ENCODE results near the gene ACSL4. TPM values are rescaled to one million over a fixed set of nuclear protein-coding genes. Genes with fewer than 3 reads are reported as not detected.

The ACSL4 gene
- total RNA-seq, 2 donors from 2014 or later: 22.9 to 118 TPM

DNA sequence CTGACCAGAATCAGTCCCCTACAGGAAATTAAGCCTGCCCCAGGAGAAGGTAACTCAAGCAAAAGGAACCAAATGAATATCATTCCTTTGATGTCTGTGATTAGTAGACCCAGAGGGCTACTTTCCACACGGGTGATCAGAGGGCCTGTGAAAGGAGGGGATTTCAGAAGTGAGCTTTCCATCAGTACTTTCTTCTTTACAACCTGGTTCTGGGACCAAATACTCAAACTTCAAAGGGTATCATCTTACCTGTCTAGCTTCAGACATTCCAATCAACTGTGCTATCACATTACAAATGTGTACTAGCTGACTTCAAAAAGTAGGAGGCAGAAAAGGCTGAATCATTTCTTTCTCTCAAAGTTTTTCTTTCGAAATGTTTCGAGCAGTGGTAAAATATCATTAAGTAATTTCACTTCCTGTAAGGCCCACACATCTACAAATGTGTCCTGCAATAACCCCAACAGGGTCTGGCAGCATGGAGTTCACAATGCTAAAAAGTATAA lies 23.9 kb downstream of the ACSL4 start:
- Histone ChIP-seq H3K36me3 (no peaks in the 10 kb centered on the region), H3K4me1 (replicated peaks) (no peaks in the 10 kb centered on the region), H3K4me3 (no peak overlapping the region), H3K9me3 (no peaks in the 10 kb centered on the region), H3K27me3 (replicated peaks; ENCODE audit: insufficient read depth) (no peaks in the 10 kb centered on the region), H3K27ac (no peak overlapping the region)
- DNase-seq (ENCODE audit: low spot score): no peak
- intact Hi-C loops (cut with DNase I): no loop called here
- WGBS: 16% methylated on average over 3 of the region's 3 CpGs
- no peak for TF ChIP-seq POLR2AphosphoS5 (IDR thresholded peaks at IDR 0.05)
- TF ChIP-seq POLR2A (IDR thresholded peaks at IDR 0.05): no peak
- TF ChIP-seq, protein P1, sequence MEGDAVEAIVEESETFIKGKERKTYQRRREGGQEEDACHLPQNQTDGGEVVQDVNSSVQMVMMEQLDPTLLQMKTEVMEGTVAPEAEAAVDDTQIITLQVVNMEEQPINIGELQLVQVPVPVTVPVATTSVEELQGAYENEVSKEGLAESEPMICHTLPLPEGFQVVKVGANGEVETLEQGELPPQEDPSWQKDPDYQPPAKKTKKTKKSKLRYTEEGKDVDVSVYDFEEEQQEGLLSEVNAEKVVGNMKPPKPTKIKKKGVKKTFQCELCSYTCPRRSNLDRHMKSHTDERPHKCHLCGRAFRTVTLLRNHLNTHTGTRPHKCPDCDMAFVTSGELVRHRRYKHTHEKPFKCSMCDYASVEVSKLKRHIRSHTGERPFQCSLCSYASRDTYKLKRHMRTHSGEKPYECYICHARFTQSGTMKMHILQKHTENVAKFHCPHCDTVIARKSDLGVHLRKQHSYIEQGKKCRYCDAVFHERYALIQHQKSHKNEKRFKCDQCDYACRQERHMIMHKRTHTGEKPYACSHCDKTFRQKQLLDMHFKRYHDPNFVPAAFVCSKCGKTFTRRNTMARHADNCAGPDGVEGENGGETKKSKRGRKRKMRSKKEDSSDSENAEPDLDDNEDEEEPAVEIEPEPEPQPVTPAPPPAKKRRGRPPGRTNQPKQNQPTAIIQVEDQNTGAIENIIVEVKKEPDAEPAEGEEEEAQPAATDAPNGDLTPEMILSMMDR (IDR thresholded peaks at IDR 0.05): no peak

DNA sequence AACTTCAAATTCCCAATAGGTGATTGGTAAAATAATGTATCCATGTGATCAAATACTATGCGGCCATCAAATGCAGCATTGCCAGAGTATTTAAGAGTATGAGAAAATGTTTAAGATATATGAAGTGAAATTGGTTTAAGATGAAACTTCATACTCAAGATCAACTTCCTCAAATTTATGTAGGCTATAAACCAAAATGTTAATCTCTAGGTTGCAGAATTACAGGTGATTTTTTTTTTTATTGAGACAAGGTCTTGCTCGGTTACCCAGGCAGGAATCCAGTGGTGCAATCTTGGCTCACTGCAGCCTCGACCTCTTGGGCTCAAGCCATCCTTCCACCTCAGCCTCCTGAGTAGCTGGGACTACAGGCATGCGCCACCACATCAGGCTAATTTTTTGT lies 25.3 kb downstream of the ACSL4 start:
- DNase-seq (ENCODE audit: low spot score): no peak
- Histone ChIP-seq H3K27me3 (replicated peaks; ENCODE audit: insufficient read depth) (no peaks in the 10 kb centered on the region), H3K4me1 (replicated peaks) (no peaks in the 10 kb centered on the region), H3K9me3 (no peaks in the 10 kb centered on the region), H3K27ac (no peak overlapping the region), H3K36me3 (no peaks in the 10 kb centered on the region), H3K4me3 (no peak overlapping the region)
- 86% methylated on average over 2 of the region's 4 CpGs for WGBS
- TF ChIP-seq, protein P1 (IDR thresholded peaks at IDR 0.05): no peak
- TF ChIP-seq POLR2AphosphoS5 (IDR thresholded peaks at IDR 0.05): no peak
- TF ChIP-seq POLR2A (IDR thresholded peaks at IDR 0.05): no peak
- intact Hi-C loops (cut with DNase I): no loop called here

DNA sequence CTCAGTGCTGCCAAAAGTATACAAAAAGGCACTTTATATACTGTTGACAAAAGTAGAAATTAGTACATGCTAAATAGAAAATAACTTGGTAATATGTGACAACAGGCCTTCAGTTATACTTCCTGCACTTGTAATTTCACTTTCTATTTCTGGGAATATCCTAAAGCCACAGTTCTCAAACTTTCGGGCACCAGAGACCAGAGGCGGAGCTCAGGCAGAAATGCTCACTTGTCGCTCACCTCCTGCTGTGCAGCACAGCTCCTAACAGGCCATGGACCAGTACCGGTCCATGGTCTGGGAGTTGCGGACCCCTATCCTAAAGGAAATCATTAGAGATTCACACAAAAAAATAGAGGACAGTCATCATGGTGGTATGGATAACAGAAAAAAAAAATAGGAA lies 25.7 kb downstream of the ACSL4 start:
- H3K27ac ChIP-seq: no peak overlapping the region
- H3K4me3 ChIP-seq: no peak overlapping the region
- 54% methylated on average over 5 of the region's 5 CpGs for WGBS
- H3K4me1 ChIP-seq (replicated peaks): no peaks in the 10 kb centered on the region
- no peaks in the 10 kb centered on the region for H3K36me3 ChIP-seq
- intact Hi-C loops (cut with DNase I): no loop called here
- no peak for DNase-seq (ENCODE audit: low spot score)
- TF ChIP-seq POLR2AphosphoS5 (IDR thresholded peaks at IDR 0.05): no peak
- TF ChIP-seq POLR2A (IDR thresholded peaks at IDR 0.05): no peak
- TF ChIP-seq, protein P1 (IDR thresholded peaks at IDR 0.05): no peak
- H3K27me3 ChIP-seq (replicated peaks; ENCODE audit: insufficient read depth): no peaks in the 10 kb centered on the region
- H3K9me3 ChIP-seq: no peaks in the 10 kb centered on the region

DNA sequence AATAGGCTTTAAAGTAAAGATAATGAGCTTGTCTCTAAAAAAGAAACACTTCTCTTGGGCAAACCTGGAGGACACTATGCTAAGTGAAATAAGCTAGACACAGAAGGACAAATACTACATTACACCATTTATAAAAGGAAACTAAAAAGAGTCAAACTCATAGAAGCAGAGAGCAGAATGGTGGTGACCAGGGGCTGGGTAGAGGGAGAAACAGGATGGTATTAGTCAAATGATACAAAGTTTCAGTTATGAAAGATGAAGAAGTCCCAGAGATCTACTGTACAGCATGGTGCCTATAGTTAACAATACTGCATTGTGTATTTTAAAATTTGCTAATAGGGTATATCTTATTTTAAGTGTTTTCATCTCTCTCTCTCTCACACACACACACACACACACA lies 28.5 kb downstream of the ACSL4 start:
- no peaks in the 10 kb centered on the region for H3K27me3 ChIP-seq (replicated peaks; ENCODE audit: insufficient read depth)
- no peaks in the 10 kb centered on the region for H3K4me1 ChIP-seq (replicated peaks)
- H3K9me3 ChIP-seq: no peaks in the 10 kb centered on the region
- no peak for TF ChIP-seq POLR2AphosphoS5 (IDR thresholded peaks at IDR 0.05)
- TF ChIP-seq, protein P1 (IDR thresholded peaks at IDR 0.05): no peak
- TF ChIP-seq POLR2A (IDR thresholded peaks at IDR 0.05): no peak
- H3K27ac ChIP-seq: no peak overlapping the region
- no peak overlapping the region for H3K4me3 ChIP-seq
- intact Hi-C loops (cut with DNase I): no loop called here
- H3K36me3 ChIP-seq: no peaks in the 10 kb centered on the region
- no peak for DNase-seq (ENCODE audit: low spot score)

DNA sequence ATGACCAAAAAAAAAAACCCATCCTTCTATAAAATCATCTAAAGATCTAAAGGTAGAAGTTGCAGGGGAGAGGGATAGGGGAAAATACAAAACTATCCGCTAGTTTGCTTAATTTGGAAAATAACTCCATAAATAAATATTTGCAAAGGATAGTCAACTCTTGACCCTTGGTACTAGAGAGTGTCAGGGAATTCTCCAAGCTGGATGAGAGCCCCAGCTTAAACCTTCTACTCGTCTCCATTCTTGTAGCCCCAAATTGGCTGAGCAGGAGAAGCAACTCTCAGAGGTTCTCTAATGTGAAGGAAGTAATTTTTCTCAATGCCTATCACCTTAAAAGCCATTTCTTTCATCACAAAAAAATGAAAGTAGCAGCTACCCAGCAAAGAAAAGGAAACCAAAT lies 35.2 kb downstream of the ACSL4 start:
- no peaks in the 10 kb centered on the region for H3K9me3 ChIP-seq
- no peak overlapping the region for H3K4me3 ChIP-seq
- 73% methylated on average over 2 of the region's 2 CpGs for WGBS
- no peak for DNase-seq (ENCODE audit: low spot score)
- no peaks in the 10 kb centered on the region for H3K36me3 ChIP-seq
- intact Hi-C loops (cut with DNase I): no loop called here
- H3K27me3 ChIP-seq (replicated peaks; ENCODE audit: insufficient read depth): no peaks in the 10 kb centered on the region
- TF ChIP-seq POLR2A (IDR thresholded peaks at IDR 0.05): no peak
- TF ChIP-seq, protein P1 (IDR thresholded peaks at IDR 0.05): no peak
- TF ChIP-seq POLR2AphosphoS5 (IDR thresholded peaks at IDR 0.05): no peak
- H3K4me1 ChIP-seq (replicated peaks): no peaks in the 10 kb centered on the region
- no peak overlapping the region for H3K27ac ChIP-seq

Measured in prostate gland (tissue), 2 donors.